Osteoblast (primary cell): ENCODE measurements around the gene HPX. TPM values are rescaled to one million over a fixed set of nuclear protein-coding genes. Genes with fewer than 3 reads are reported as not detected.

Source experiments
- DNase-seq: peaks from one replicate; pipeline ENCODE4 v3.0.0; 2011; ENCODE audit warnings: low spot score, mixed read lengths; ENCODE audit not compliant: insufficient read length; ENCODE audit errors: missing footprints
- H2AFZ ChIP-seq: 2 replicates; pipeline ENCODE4 v1.6.0; 2011; ENCODE audit warnings: mild to moderate bottlenecking, low read length
- H3K27ac ChIP-seq: 2 replicates; pipeline ENCODE4 v1.5.1; 2011; ENCODE audit warnings: mild to moderate bottlenecking, low read depth, low read length, moderate library complexity
- H3K27me3 ChIP-seq: 2 replicates; pipeline ENCODE4 v1.6.0; 2012; ENCODE audit warnings: mild to moderate bottlenecking, control low read depth, inconsistent platforms, low read length, moderate library complexity; ENCODE audit not compliant: insufficient read depth
- H3K36me3 ChIP-seq: 2 replicates; pipeline ENCODE4 v1.5.1; 2011; ENCODE audit warnings: mild to moderate bottlenecking, low read length, control low read depth, moderate library complexity; ENCODE audit not compliant: insufficient read depth
- H3K4me1 ChIP-seq: 2 replicates; pipeline ENCODE4 v1.5.1; 2011; ENCODE audit warnings: mild to moderate bottlenecking, low read length, control low read depth, moderate library complexity; ENCODE audit not compliant: insufficient read depth
- H3K4me2 ChIP-seq: 2 replicates; pipeline ENCODE4 v1.6.0; 2011; ENCODE audit warnings: mild to moderate bottlenecking, low read length; ENCODE audit not compliant: insufficient read depth
- H3K4me3 ChIP-seq: fragments of 200-600 bp; sonication (generic); 3 replicates; pipeline ENCODE4 v1.5.1; 2012; ENCODE audit warnings: mild to moderate bottlenecking, low read length, inconsistent platforms; ENCODE audit not compliant: insufficient read depth
- H3K79me2 ChIP-seq: 2 replicates; pipeline ENCODE4 v1.6.0; 2012; ENCODE audit warnings: mild to moderate bottlenecking, low read length, control low read depth, inconsistent platforms; ENCODE audit not compliant: insufficient read depth
- H3K9me3 ChIP-seq: 2 replicates; pipeline ENCODE4 v1.5.1; 2011; ENCODE audit warnings: low read depth, low read length, control low read depth
- H4K20me1 ChIP-seq: 2 replicates; pipeline ENCODE4 v1.6.0; 2012; ENCODE audit warnings: mild to moderate bottlenecking, low read length, control low read depth; ENCODE audit not compliant: insufficient read depth
- total RNA-seq: library from RNA; depleted of rRNA; stranded (reverse); fragments of >200 nt; gene quantifications from 2 replicates; pipeline ENCODE4 v1.2.3, GENCODE V29; 2012
- TF ChIP-seq, protein P1 (sequence below): IDR thresholded peaks from 2 replicates; pipeline ENCODE4 v1.5.1; 2011; ENCODE audit warnings: mild to moderate bottlenecking, low read depth, low read length, moderate library complexity; ENCODE audit errors: extremely low read depth

The HPX gene
- total RNA-seq, 1 donor, result 1.1 TPM

DNA sequence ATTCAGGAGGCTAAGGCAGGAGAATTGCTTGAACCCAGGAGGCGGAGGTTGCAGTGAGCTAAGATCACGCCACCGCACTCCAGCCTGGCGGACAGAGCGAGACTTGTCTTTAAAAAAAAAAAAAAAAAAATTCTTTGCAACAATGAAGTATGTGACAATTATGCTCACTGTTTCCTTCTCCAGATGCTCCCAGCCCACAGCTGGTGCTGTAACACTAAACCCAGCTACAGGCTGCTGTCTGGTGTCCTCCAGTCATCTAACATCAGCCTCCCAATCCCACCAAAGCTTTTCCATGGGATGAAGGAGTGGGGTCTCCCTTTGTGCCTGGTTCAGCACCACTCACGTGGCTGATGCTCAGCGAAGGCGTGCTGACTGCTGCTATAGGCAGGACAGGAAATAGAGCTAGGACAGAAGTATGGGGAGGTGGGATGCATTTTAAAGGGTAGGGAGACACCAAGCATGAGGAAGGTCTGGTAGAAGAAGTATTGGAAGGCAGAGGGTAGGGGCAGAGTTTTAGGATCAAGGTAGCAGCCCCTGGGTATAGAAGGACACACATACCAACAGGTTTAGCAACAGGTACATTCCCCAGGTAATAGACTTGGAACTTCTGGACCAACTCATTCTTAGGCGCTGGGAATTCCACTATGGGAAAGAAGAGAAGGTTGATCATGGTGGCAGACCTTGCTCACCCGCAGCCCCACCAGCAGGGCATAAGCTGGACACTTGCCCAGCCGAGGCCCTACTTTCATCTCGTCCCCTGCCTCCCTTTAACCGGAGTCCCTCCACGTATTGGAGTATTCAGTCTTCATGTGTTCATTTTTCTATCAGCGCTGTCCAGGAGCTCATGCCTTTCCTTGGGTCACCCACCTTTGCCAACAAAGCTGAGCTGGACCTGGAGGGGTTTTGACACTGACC lies 40.1 kb downstream of the HPX start:
- Histone ChIP-seq H3K79me2 (no peaks in the 10 kb centered on the region), H3K27ac (no peak overlapping the region), H3K27me3 (no peaks in the 10 kb centered on the region), H3K36me3 (no peaks in the 10 kb centered on the region), H3K4me2 (no peak overlapping the region), H3K4me3 (no peak overlapping the region), H3K4me1 (peaks cover 12% of the 10 kb centered on the region), H4K20me1 (peaks cover 15% of the 10 kb centered on the region), H2AFZ (no peak overlapping the region), H3K9me3 (no peaks in the 10 kb centered on the region)
- no peak for DNase-seq
- TF ChIP-seq, protein P1, sequence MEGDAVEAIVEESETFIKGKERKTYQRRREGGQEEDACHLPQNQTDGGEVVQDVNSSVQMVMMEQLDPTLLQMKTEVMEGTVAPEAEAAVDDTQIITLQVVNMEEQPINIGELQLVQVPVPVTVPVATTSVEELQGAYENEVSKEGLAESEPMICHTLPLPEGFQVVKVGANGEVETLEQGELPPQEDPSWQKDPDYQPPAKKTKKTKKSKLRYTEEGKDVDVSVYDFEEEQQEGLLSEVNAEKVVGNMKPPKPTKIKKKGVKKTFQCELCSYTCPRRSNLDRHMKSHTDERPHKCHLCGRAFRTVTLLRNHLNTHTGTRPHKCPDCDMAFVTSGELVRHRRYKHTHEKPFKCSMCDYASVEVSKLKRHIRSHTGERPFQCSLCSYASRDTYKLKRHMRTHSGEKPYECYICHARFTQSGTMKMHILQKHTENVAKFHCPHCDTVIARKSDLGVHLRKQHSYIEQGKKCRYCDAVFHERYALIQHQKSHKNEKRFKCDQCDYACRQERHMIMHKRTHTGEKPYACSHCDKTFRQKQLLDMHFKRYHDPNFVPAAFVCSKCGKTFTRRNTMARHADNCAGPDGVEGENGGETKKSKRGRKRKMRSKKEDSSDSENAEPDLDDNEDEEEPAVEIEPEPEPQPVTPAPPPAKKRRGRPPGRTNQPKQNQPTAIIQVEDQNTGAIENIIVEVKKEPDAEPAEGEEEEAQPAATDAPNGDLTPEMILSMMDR, result no peak

DNA sequence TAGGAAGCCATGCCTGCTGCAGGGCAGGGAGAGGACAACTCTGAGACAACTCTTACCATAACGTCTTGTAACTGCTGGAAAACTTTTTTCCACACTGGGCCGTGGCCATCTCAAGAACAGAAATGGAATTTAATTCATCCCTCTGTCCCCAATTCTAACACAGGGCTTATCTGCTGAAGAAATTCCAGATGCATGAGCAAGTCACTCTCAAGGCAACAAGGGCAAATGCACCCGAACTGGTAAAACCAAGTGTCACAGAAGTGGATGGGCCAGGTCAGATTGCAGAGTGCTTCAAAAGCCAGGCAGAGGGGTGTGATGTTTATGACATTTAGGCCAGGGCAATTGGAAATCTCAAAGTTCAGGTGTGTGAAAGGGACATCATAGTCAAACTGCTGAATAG lies 43.2 kb downstream of the HPX start:
- TF ChIP-seq, protein P1, result no peak
- peaks cover 3% of the 10 kb centered on the region for H3K36me3 ChIP-seq
- H3K4me3 ChIP-seq, result no peak overlapping the region
- H2AFZ ChIP-seq, result no peak overlapping the region
- no peak overlapping the region for H3K27ac ChIP-seq
- H3K79me2 ChIP-seq, result peaks cover 3% of the 10 kb centered on the region
- H4K20me1 ChIP-seq, result no peaks in the 10 kb centered on the region
- H3K4me1 ChIP-seq, result peaks cover 12% of the 10 kb centered on the region
- H3K27me3 ChIP-seq, result no peaks in the 10 kb centered on the region
- H3K9me3 ChIP-seq, result no peaks in the 10 kb centered on the region
- no peak for DNase-seq
- peak overlapping the region; percentile 41 for H3K4me2 ChIP-seq

DNA sequence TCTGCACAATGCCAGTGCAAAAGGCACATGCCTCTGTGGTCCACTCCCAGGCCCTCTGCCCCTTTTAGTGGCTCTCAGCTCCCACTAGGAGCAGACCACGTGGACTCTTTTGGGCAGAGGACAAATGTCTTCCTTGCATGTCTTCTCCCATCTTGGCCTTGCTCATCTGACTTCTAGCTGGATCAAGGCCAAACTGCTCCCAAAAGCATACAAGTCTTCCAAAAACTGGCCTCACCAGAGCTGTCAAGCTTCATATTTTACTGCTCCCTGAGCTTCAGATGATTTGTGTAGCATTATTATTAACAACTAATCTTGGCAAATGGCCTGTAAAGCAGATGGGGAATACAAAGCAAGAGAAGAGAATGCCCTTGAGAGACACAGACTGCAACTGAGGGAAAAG lies 43.6 kb downstream of the HPX start:
- peak; percentile 91 for DNase-seq
- no peak overlapping the region for H3K27ac ChIP-seq
- peak overlapping the region; percentile 41 for H3K4me2 ChIP-seq

More for the DNA sequence above, 43.6 kb downstream of the HPX start:
- Histone ChIP-seq H3K4me3 (no peak overlapping the region), H4K20me1 (no peaks in the 10 kb centered on the region), H3K79me2 (peaks cover 4% of the 10 kb centered on the region), H2AFZ (no peak overlapping the region), H3K4me1 (peaks cover 12% of the 10 kb centered on the region), H3K9me3 (no peaks in the 10 kb centered on the region), H3K27me3 (no peaks in the 10 kb centered on the region), H3K36me3 (peaks cover 3% of the 10 kb centered on the region)
- TF ChIP-seq, protein P1, result no peak
